ENCODE measurements around the gene LCK. TPM values are rescaled to one million over a fixed set of nuclear protein-coding genes. Genes with fewer than 3 reads are reported as not detected.

LCK gene
- total and polyA plus RNA-seq, 9 of the 15 experiments (the other 6 are each of a cell fraction or from before 2014, with no cell fraction given) = 0.04 to 0.47 (median 0.13) TPM; not detected in 6

- Histone ChIP-seq H3K27ac (ENCODE audit: extremely low read depth, low read depth, low read length) (peak overlapping the region; percentile 26; the same call in 2 of the 3 replicates), H3K9me1 (ENCODE audit: control insufficient read depth, insufficient read depth, low read length) (peaks cover 3% of the 10 kb centered on the region), H3K4me3 (no peak overlapping the region), H3K9ac (ENCODE audit: insufficient read depth in 1 of 2, low read depth in 2 of 2, low read length in 2 of 2) (peak overlapping the region in 1 of 2 experiments; percentile 4; a peak in 1 of 4 replicates), H3K36me3 (ENCODE audit: control insufficient read depth, insufficient read depth, low read length) (peaks cover 67% of the 10 kb centered on the region), H3K79me2 (ENCODE audit: control insufficient read depth, insufficient read depth, low read length) (peaks cover 83% of the 10 kb centered on the region), H3K4me2 (ENCODE audit: insufficient read depth, low read length) (peak overlapping the region; percentile 15; the same call in 1 of the 2 replicates), H3K27me3 (ENCODE audit: control insufficient read depth in 2 of 2, insufficient read depth in 2 of 2, low read length in 2 of 2) (no peaks in the 10 kb centered on the region), H3K9me3 (replicated peaks; ENCODE audit: control insufficient read depth, insufficient read depth, low read depth, low read length) (peaks cover 4% of the 10 kb centered on the region; the same call in 1 of the 2 replicates), H4K20me1 (replicated peaks; ENCODE audit: control insufficient read depth, insufficient read depth, low read length) (peaks cover 17% of the 10 kb centered on the region; the same call in 1 of the 2 replicates), H3K4me1 (replicated peaks in 1 of 2; ENCODE audit: control insufficient read depth in 2 of 2, insufficient read depth in 2 of 2, low read length in 2 of 2) (peaks cover 35 to 47% of the 10 kb centered on the region in 2 experiments), H2AFZ (ENCODE audit: low read depth, low read length) (no peak overlapping the region)
- ChIA-PET CTCF (ENCODE audit: low intra/inter-chr PET ratio) (no interaction called here), POLR2A (interaction anchor here (1.0 to 8.1 kb wide), 7 partner anchors 11 to 74 kb away, joined by 3 to 50 read pairs (median 5); partner anchors contain the start of genes HDAC1 and MARCKSL1)
- in situ Hi-C loops (cut with MboI) = no loop called here
- peak; percentile 25; the same call in 2 of the 3 replicates for ATAC-seq
- peak; percentile 40 to 63 (median 46) for DNase-seq (ENCODE audit: extremely low read depth in 1 of 4, low spot score in 3 of 4)
- FAIRE-seq = peak; percentile 57
- WGBS (ENCODE audit: insufficient coverage, low coverage, missing lambda C conversion rate) = 4% methylated on average over 2 of the region's 2 CpGs
- TSS peak; percentile 10 for BruUV-seq (replicated peaks)
- intact Hi-C loops (cut with micrococcal nuclease) = no loop called here
- TF ChIP-seq ZNF780A (CRISPR knock-in tag; IDR thresholded peaks at IDR 0.05) = no peak
- TF ChIP-seq ZNF699 (CRISPR knock-in tag; IDR thresholded peaks at IDR 0.05; ENCODE audit: insufficient replicate concordance) = no peak
- TF ChIP-seq ZNF586 (CRISPR knock-in tag; conservative IDR thresholded peaks at IDR 0.05) = no peak
- TF ChIP-seq MAFK (IDR thresholded peaks at IDR 0.05; ENCODE audit: low read length) = no peak
- TF ChIP-seq E2F4 (CRISPR knock-in tag; IDR thresholded peaks at IDR 0.05; ENCODE audit: low read depth) = no peak
- TF ChIP-seq NR4A1 (CRISPR knock-in tag; IDR thresholded peaks at IDR 0.05) = no peak
- TF ChIP-seq NR4A1 (tag; IDR thresholded peaks at IDR 0.05) = no peak
- no peak for TF ChIP-seq ZNF583 (CRISPR knock-in tag; IDR thresholded peaks at IDR 0.05)
- no peak for TF ChIP-seq NRF1 (conservative IDR thresholded peaks at IDR 0.05 in 1 of 2, IDR thresholded peaks at IDR 0.05 in 1 of 2)
- no peak for TF ChIP-seq HDAC6 (IDR thresholded peaks at IDR 0.05; ENCODE audit: low read depth, low read length)
- TF ChIP-seq RFX5 (IDR thresholded peaks at IDR 0.05; ENCODE audit: low read depth, low read length) = no peak
- no peak for TF ChIP-seq MAFF (IDR thresholded peaks at IDR 0.05; ENCODE audit: low read length)
- TF ChIP-seq POU5F1 (IDR thresholded peaks at IDR 0.05; ENCODE audit: borderline replicate concordance, low read depth, low read length, partially characterized antibody) = no peak
- no peak for TF ChIP-seq GTF2F1 (IDR thresholded peaks at IDR 0.05; ENCODE audit: low read depth, low read length)
- TF ChIP-seq ZBTB17 (CRISPR knock-in tag; IDR thresholded peaks at IDR 0.05) = no peak
- no peak for TF ChIP-seq ZBTB34 (CRISPR knock-in tag; IDR thresholded peaks at IDR 0.05)
- no peak for TF ChIP-seq HES1 (IDR thresholded peaks at IDR 0.05; ENCODE audit: low read depth)
- TF ChIP-seq BHLHE40 (IDR thresholded peaks at IDR 0.05; ENCODE audit: low read length) = no peak
- TF ChIP-seq SMARCA5 (IDR thresholded peaks at IDR 0.05) = no peak
- TF ChIP-seq ID3 (CRISPR knock-in tag; IDR thresholded peaks at IDR 0.05) = no peak
- TF ChIP-seq ID3 (tag; IDR thresholded peaks at IDR 0.05) = no peak
- no peak for TF ChIP-seq ZSCAN29 (IDR thresholded peaks at IDR 0.05)
- no peak for TF ChIP-seq RAD51 (IDR thresholded peaks at IDR 0.05; ENCODE audit: borderline replicate concordance, low read depth)
These were observed 56.3 kb downstream of the LCK start for GRCh38 chr1:32307324-32307723.

All from K562 (cell line).